Measurements from ENCODE around the gene MRPS27.

DNA sequence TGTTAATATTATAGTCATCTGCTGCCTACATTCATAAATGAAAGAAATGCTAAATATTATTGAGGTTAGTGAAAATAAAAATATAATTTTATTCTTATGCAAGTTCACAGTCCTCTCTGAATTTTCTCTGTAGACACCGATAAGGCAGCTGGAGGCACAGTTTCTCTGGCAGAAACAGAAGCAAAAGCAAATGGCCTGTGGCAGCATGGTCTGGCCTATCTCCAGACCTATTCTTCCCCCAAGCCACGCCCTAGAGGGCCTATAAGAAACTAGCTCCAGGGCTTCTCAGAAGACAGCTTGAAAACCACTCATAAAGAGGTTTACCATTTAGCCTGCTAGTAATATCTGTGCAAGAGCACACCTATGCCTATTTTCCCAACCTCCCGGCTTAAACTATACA, 28.4 kb downstream of the MRPS27 start:
- TF ChIP-seq, protein P1, sequence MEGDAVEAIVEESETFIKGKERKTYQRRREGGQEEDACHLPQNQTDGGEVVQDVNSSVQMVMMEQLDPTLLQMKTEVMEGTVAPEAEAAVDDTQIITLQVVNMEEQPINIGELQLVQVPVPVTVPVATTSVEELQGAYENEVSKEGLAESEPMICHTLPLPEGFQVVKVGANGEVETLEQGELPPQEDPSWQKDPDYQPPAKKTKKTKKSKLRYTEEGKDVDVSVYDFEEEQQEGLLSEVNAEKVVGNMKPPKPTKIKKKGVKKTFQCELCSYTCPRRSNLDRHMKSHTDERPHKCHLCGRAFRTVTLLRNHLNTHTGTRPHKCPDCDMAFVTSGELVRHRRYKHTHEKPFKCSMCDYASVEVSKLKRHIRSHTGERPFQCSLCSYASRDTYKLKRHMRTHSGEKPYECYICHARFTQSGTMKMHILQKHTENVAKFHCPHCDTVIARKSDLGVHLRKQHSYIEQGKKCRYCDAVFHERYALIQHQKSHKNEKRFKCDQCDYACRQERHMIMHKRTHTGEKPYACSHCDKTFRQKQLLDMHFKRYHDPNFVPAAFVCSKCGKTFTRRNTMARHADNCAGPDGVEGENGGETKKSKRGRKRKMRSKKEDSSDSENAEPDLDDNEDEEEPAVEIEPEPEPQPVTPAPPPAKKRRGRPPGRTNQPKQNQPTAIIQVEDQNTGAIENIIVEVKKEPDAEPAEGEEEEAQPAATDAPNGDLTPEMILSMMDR (IDR thresholded peaks at IDR 0.05) = no peak
- TF ChIP-seq POLR2A (IDR thresholded peaks at IDR 0.05) = no peak
- no peak for TF ChIP-seq POLR2AphosphoS5 (IDR thresholded peaks at IDR 0.05)
